PC-9 (cell line): ENCODE measurements around the gene DCHS1.

ENCODE experiments used
- EZH2 ChIP-seq: fragments of 200-600 bp; sonication (generic); IDR thresholded peaks from 2 replicates; pipeline ENCODE4 v1.8.0; 2017; ENCODE audit warnings: antibody characterized with exemption, low read depth
- TF ChIP-seq, protein P1 (sequence below): fragments of 200-600 bp; sonication (generic); conservative IDR thresholded peaks from 2 replicates; pipeline ENCODE4 v1.6.1; 2017; ENCODE audit warnings: mixed run types, antibody characterized with exemption, mild to moderate bottlenecking, moderate library complexity

- TF ChIP-seq, protein P1, sequence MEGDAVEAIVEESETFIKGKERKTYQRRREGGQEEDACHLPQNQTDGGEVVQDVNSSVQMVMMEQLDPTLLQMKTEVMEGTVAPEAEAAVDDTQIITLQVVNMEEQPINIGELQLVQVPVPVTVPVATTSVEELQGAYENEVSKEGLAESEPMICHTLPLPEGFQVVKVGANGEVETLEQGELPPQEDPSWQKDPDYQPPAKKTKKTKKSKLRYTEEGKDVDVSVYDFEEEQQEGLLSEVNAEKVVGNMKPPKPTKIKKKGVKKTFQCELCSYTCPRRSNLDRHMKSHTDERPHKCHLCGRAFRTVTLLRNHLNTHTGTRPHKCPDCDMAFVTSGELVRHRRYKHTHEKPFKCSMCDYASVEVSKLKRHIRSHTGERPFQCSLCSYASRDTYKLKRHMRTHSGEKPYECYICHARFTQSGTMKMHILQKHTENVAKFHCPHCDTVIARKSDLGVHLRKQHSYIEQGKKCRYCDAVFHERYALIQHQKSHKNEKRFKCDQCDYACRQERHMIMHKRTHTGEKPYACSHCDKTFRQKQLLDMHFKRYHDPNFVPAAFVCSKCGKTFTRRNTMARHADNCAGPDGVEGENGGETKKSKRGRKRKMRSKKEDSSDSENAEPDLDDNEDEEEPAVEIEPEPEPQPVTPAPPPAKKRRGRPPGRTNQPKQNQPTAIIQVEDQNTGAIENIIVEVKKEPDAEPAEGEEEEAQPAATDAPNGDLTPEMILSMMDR = no peak
- TF ChIP-seq EZH2 = no peak
Measured at GRCh38 chr11:6622261-6623171, 33.1 kb downstream of the DCHS1 start.
